Nucleus accumbens (tissue), 56 donors: ENCODE data around the gene ADCK1.
A peak's percentile ranks its signal among the peaks of the same experiment; 100 is the strongest.
"Not testable (repeated sequence)": the region's sequence is repeated elsewhere in the genome, so short reads cannot be mapped to it uniquely, and the experiment has no call there.

Experiments used
- DNase-seq, 56 donors: peaks; one replicate each; lab custom pipeline; 2025; lab: John Stamatoyannopoulos, UW

The ADCK1 gene

DNA sequence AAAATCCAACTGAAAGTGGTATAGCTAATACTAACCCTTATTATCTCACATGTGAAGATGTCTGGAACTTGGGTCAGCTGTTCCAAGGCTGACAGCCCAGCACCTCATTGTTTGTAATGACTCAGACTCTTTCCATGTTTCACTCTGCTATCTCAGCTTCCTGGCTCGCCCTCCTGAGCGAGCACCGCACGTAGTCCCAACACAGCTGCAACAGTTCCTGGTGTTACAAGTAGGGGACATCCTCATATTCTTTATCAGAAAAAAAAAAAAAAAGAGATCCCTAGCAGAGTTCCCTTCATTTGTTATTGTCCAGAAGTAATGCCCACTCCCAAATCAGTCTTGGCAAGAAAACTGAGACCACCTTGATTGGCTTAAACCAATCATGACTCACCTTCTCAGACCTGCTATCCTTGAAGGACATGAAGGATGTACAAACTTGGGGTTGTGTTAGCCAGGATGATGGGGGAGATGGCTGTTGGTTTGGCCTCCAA lies 92.5 kb downstream of the ADCK1 start:
- DNase-seq = no peak

DNA sequence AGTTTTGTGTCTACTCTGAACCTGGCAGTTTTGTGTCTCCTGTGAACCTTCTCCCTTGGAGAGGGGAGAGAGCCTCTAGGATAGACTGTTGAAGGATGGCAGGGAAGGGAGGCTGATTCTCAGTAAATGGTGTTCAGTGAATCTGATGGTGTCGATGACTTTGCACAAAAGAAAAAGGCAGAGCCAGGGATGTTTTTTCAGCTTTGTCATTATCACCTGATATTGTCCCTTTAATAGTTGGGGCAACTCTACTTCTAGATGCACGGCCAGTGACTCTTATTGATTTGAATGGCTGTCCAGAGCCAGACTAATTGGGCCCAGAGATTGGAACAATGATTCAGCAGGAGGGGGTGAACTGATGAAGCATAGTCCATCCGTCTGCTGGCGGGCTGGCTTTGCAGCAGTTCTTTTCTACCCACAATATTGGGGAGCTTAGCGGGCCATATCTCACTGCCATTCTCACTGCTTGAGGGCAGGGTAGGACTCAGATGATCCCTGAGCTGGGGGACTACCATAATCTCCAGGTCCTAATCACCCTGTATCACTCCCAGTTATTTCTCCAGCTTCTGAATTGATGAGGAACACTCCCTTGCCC lies 93.1 kb downstream of the ADCK1 start:
- DNase-seq = no peak

DNA sequence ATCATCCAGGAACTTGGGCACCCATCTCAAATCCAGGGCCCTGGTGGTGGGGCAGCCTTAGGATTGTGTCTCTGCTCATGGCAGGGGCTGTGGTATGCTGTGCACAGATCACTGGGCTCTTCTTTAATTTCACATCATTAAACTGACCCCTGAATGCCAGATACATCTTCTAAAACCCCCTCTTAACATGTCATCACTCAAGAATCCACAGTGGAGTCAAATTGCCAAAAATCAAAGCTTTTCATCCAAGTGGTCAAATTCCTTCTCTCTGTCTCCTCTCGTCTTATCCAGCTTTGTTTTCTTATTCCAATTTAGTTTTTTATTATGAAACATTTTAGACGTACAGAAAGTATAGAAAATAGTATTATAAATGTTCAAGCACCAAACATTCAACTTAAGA lies 97.5 kb downstream of the ADCK1 start:
- no peak for DNase-seq

DNA sequence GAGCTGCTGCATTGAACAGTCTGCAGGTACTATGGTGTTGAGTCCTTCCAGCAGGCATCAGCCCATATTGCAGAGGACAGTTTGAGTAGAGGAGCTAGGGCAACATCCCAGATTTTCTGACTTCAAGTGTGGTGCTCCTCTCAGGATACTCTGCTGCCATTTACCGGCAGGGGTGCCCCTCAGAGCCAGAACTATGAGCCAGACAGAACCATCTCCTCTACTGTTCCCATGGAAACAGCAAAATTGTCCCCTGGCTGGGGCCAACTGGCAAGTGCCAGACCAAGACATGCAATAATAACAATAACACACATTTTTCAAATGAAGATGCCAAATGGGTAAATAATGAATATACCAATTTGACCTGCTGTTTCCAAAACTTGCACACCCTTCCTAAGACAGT lies 102.9 kb downstream of the ADCK1 start:
- no peak for DNase-seq

DNA sequence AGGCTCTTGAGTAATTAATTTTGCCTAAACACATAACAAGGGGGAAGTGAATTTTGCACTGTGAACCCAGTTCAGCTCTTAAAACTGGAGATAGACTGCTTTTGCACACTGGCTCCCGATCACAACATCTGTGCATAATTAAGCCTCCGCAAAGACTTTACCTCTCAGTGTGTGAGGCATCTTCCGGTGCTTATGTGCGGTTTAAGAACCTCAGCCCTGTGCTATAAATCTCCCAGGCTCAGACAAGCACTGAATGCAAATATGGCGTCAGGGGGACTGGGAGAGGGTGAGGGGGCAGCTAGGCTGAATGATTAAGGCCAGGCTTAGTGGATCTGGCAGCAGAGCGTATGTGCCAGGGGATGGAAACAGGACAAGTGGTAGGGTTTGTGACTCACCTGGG lies 103.3 kb downstream of the ADCK1 start:
- no peak for DNase-seq

DNA sequence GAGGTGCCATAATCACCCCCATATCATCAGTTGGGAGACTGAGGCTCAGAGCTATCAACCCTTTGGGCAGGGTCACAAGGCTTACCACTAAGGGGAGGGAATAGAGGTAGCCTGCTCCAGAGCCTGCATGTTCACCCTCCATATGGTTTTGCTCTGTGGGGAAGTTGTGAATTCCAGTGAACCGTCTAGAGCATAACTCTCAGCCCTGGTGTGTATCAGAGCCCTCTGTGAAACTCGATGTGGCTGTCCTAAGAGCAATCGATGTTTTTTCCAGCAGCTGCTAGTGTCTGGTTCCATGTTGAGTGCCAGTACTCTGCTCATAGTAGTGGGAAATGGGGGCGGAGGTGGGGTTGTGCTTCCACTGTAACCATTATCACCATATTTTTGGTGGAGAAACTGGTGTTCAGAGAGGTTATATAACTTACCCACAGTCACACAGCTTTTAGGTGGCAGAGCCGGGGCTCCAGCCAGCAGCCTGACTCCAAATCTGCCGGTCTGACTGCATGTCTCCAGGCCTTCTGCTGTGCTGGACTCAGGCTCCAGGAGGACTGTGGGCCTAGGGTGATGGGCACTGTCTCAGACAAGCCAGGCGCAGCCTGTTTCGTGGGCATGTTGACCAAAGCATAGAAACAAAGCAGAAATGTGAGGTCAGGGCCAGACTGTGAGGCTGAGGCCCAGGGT lies 104.2 kb downstream of the ADCK1 start:
- no peak for DNase-seq

DNA sequence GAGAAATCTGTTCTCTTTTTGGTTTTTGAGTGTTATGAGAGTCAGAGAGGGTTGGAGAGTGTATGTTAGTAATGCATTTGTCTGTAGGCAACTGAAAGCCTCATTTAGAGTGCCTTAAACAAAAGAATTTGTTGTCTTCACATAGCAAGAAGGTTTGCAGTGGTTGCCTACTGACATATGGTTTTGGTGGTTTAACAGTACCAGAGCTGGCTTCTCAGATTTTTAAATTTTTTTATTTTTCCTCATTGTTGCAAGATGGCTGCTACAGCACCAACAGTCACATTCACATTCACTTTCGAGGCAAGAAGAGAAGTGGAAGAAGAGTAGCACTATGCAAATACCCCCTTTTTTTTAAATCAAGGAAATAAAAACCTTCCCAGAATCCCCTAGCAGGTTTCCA lies 106.5 kb downstream of the ADCK1 start:
- no peak for DNase-seq

DNA sequence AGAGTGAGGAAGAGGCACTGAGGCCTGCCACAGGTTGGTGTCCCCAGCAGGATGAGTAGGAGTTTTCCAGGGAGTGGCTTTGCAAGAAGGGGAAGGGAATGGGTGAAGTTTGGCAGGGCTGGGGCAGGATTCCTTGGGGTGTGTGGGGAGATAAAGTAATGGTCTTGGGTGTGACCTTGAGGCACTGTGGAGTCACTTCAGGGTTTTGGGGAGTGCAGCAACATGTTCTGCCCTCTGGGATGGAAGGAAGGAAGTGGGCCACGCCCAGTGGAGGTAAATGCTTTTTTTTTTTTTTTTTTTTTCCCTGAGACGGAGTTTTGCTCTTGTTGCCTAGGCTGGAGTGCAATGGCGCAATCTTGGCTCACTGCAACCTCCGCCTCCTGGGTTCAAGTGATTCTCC lies 108.9 kb downstream of the ADCK1 start:
- DNase-seq = no peak

DNA sequence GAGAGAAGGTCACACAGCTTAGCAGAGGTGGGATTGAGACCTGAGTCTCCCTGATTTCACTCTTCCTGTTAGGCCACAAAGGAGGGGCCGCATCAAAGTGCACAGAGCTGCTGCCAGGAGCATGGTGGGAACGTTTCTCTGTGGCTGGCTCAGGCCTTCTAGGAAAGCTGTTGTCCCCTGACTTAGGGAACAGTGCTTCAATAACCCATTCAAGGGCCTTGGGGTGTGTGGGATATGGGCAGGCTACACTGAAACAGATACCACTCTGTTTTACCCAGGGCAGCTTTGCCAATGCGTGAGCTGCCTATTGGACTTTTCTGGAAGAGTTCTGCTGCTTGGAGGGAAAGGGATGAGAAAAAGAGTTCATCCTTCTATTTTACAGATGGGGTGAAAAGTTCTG lies 110.0 kb downstream of the ADCK1 start:
- peak in 30 of 56 donors; percentile 2 to 51 (median 16) for DNase-seq

DNA sequence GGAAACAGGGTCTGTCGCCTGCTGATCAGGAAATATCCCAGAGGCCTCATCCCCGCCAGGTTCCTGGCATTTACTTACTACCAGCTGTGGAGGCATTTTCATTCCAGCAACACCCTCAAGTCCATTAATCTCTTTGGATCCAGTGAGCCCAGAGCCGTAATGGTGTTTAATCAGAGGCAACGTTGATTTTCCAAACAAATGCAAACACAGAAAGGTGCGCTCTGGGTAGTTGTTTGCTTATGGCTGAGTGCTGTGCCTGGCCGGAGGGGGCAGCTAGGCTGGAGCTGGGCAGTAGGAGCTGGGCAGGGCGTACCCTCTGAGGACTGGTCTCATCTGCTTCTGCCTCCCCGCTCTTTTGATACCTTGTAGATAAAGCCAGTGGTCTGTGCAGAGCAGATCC lies 110.6 kb downstream of the ADCK1 start:
- no peak for DNase-seq

DNA sequence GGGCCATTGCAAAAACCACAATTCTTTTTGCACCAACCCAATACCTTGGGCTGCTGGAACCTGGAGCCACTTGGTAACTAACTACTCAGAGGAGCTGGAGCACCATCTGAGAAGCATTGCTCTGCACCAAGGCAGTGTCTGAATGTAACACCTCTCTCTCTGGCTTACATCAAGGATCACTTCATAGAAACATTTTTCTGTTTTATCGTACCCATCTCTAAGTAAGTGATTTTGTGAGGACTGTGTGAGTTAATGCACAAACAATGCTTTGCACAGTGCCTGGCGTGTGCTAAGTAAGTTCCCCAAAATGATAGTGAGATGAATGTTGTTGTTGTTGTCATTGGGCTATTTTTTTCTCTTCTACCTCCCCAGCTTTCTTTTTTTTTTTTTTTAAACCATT lies 111.4 kb downstream of the ADCK1 start:
- no peak for DNase-seq

DNA sequence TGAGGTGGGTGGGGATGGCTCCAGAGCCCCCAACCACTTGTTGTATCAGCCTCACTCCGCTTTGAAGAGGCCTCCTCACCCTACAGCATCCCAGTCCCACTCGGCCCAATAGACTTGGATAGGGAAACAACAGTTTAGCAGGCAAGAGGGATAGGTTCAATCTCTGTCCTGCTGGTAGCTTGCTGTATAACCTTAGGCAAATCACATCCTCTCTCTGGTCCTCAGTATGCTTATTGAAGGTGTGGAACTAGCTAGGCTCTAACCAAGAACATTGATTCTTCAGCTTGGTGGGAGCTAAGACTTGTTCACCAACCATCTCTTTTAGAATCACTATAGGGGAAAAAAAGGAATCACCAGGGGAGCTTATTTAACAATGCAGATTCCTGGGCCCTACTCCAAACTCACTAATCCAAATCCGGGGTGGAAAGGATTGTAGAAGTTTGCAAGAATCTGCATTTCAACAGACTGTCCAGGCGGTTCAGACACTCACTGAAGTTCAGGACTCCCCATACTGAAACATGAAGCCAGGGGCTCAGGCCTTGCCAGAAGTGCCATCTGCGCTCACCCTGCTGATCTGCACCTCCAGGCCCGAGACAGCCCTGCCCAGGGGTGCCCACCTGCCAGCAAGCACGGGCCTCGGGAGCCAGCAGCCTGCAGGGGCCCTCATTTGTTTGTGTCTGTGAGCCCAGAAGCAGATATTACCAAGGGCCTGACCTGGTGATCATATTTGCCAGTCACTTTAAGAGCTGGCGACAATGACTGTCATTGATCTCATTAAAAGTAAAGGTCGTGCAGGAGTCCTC lies 113.0 kb downstream of the ADCK1 start:
- DNase-seq = no peak

DNA sequence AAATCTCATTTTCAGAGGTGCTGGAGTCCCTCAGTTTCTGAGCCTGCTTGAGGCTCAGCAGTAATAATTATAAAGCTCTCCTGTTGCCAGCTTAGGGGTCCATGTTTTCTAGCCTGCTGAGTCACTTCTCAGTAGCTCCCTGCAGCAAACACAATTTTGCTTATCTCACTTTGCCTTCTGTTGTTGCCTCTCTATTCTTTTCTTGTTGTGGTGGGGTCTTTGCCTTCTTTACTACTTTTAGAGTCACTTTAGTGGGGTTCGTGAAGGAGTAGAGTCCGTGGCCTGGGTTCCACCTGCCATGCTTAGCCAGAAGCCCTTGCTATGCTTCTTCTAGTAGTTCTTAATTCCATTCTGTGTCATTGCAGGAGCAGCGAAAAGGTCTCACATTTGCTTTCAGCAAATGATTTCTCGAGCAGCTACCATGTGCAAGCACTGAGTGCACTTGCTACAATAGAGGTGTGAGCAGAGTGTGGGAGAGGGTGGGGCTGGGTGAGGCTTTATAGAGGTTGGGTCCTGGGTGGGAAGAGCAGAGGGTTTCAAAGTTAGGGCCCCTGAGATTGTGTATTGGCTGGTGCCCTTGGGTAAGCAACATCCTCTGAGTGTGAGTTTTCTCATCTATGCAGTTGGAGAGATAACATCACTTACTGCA lies 114.3 kb downstream of the ADCK1 start:
- DNase-seq = no peak

DNA sequence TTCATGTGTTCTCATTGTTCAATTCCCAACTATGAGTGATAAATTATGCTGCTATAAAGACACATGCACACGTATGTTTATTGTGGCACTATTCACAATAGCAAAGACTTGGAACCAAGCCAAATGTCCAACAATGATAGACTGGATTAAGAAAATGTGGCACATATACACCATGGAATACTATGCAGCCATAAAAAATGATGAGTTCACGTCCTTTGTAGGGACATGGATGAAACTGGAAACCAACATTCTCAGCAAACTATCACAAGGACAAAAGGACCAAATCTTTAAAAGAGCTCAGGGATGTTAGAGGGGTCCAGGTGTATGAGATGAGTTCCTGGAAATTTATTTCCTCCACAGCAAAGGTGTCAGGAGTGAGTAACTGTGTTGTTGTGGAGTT lies 115.5 kb downstream of the ADCK1 start:
- not testable (repeated sequence) for DNase-seq

DNA sequence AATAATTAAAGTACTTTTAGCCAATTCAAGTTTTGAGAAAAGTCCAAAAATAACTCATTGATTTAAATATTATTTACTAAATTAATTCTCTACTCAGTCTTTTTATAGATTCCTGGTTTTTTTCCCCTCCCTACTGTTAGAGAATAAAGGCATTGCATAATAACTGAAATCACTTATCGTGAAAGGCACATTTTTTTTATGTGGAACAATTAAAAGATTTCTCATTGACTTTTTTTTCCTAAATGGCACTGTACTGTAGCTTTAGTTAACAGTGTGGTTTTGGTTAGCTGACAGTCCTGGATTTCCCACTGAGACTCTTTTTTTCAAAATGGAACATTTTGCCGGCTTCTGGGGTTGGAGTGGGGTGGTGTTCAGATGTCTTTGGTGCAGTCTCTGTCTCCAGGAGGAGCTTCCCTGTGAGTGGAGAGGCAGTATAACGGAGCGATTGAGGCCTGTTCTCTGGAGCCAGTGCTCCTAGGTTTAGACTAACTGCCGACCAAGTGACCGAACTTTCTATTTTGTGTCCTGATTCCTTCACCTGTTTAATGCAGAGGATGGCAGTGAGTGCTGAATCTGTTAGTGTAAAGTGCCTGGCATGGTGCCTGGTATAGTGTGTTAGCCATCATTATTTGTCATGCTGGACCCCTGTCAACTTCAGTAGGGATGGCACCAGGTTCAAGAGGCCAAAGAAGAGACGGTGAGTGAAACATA lies 117.7 kb downstream of the ADCK1 start:
- DNase-seq = no peak

DNA sequence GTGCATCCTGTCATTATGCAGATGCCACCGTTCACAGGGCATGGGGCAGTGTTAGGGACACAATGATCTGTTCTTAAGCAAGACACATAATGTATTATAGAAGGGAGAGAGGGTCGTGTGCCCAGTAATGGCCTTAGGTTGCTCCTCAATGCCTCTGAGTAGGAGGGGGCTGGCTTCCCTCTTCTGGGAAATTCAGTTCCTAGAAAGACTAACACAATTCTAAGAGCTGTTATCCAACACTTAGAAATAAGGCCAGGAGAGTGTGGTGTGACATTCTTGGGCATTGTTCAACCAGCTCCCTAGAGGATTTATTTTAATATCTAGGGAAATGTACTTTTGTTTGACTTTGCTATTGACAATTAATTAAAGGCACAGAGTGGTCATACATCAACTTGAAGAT lies 118.5 kb downstream of the ADCK1 start:
- DNase-seq = no peak

DNA sequence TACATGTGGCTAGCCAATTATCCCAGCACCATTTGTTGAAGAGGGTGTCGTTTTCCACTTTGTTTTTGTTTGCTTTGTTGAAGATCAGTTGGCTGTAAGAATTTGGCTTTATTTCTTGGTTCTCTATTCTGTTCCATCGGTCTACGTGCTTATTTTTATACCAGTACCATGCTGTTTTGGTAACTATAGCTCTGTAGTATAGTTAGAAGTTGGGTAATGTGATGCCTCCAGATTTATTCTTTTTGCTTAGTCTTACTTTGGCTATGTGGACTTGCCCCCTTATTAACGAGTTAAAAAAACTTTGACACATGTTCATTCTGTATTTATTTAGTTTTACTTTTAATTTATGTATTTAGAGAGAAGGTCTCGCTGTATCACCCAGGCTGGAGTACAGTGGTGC lies 120.4 kb downstream of the ADCK1 start:
- no peak for DNase-seq

DNA sequence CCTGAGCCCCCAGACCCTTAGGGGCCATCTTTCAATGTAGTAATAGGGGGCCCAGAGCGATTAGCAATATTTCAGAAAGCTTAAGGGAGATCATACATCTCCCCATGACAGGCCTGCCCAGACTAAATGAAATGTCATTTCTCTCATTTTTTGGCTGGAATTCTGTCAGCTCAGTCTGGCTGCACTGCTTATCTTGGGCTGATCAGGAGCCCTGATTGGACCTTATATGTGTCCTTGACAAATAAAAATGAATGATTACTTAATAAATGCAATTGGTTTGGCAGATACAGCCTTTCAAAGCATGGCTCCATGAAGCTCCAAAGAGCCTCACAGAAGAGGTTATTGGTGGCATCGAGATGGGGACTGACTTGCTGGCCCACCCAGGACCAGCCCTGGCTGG lies 121.9 kb downstream of the ADCK1 start:
- no peak for DNase-seq

DNA sequence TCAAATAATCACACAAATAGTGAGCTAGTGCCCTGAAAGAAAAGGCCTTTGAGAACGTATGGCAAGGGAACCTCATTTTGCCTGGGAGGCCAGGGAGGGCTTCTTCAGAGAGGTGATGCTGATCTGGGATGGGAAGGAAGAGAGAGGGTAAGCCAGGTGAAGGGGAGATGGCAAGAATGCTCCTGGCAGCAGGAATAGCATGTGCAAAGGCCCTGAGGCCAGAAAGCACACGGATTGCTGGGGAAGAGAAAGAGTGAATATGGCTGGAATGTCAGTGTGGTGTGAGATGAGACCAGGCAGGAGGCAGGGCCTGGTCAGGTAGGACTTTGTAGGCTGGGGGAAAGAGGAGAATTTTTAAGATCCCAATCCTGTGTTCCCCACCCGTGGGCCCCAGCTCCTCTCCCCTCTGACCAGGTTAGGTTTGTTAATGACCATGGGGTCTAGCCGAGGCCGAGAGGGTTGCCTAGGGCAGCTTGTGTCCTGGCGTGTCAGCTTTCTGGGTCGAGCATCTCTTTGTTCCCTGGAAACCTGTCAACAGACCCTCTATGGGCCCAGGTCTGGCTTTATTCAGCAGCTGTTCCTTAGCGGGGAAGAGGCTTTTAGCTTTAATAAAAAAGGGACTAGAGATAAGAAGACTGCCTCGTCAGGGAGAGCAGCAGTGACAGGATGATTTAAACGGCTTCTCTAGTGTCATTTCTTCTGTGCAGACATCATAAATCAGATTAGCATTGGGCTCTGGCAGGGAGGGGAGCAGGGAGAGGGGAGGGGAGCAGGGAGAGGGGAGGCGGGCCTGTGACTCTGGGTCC lies 123.4 kb downstream of the ADCK1 start:
- peak in 1 of 56 donors; percentile 0 for DNase-seq
